Erythroblast (primary cell): Measurements from ENCODE around the gene ARHGEF37.

Experiments
- GATA1 ChIP-seq: IDR thresholded peaks from 2 replicates; pipeline ENCODE4 v1.6.1; 2011; ENCODE audit warnings: low read depth, mild to moderate bottlenecking, control low read depth, low read length, moderate library complexity
- POLR2A ChIP-seq: IDR thresholded peaks from 2 replicates; pipeline ENCODE4 v1.6.1; 2011; ENCODE audit warnings: mild to moderate bottlenecking, low read length

DNA sequence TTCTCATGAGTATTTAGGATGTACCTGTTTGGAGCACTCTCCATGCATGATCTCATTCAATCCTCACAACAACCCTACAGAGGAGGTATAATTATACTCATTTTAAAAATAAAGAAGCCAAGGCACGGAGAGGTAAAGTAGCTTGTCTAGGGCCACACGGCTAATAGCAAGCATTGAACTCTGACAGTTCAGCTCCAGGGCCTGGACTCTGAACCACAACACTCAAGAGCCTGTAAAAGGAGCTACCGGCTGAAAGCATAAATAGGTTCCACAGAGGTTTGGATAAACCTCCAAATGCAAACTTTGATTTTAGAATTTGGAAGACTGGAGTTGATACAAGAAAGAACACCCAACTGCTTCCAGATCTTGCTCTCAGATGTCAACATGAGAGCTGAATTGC, 41.2 kb downstream of the ARHGEF37 start:
- TF ChIP-seq POLR2A (no peak), GATA1 (no peak)
